HG02870 (cell line): ENCODE measurements around the gene PRRX2.
"Not testable (repeated sequence)": the region's sequence is repeated elsewhere in the genome, so short reads cannot be mapped to it uniquely, and the experiment has no call there.

Experiments
- ATAC-seq: cut with Tn5 transposase; IDR thresholded peaks from one replicate; pipeline ENCODE4 v1.9.1; 2021; ENCODE audit warnings: mild to moderate bottlenecking, moderate library complexity; ENCODE audit not compliant: unreplicated experiment

The PRRX2 gene

GRCh38 chr9:129653823-129654553 is 11.5 kb upstream of the PRRX2 start:
- ATAC-seq: no peak

GRCh38 chr9:129654554-129655040 is 10.8 kb upstream of the PRRX2 start:
- no peak for ATAC-seq

- no peak for ATAC-seq
Measured at GRCh38 chr9:129655154-129655553, 10.3 kb upstream of the PRRX2 start.

GRCh38 chr9:129655696-129656095 is 9.8 kb upstream of the PRRX2 start:
- no peak for ATAC-seq

- no peak for ATAC-seq
Measured at GRCh38 chr9:129656795-129657390, 8.6 kb upstream of the PRRX2 start.

GRCh38 chr9:129661029-129661428 is 4.4 kb upstream of the PRRX2 start:
- no peak for ATAC-seq

GRCh38 chr9:129662239-129662638 is 3.2 kb upstream of the PRRX2 start:
- not testable (repeated sequence) for ATAC-seq

- ATAC-seq: no peak
Measured at GRCh38 chr9:129664746-129665388, 580 bp upstream of the PRRX2 start.

- no peak for ATAC-seq
Measured at GRCh38 chr9:129665814-129666520, 520 bp downstream of the PRRX2 start.

GRCh38 chr9:129666575-129666974 is 1.1 kb downstream of the PRRX2 start:
- no peak for ATAC-seq

GRCh38 chr9:129667378-129667777 is 1.9 kb downstream of the PRRX2 start:
- no peak for ATAC-seq

- ATAC-seq: no peak
Measured at GRCh38 chr9:129667850-129668249, 2.4 kb downstream of the PRRX2 start.

GRCh38 chr9:129669141-129669718 is 3.8 kb downstream of the PRRX2 start:
- no peak for ATAC-seq

- ATAC-seq: no peak
Measured at GRCh38 chr9:129669946-129670345, 4.5 kb downstream of the PRRX2 start.

GRCh38 chr9:129671065-129671464 is 5.6 kb downstream of the PRRX2 start:
- ATAC-seq: no peak

GRCh38 chr9:129671519-129671918 is 6.1 kb downstream of the PRRX2 start:
- ATAC-seq: no peak

- ATAC-seq: no peak
Measured at GRCh38 chr9:129672702-129673101, 7.3 kb downstream of the PRRX2 start.

GRCh38 chr9:129673602-129674001 is 8.2 kb downstream of the PRRX2 start:
- ATAC-seq: no peak

GRCh38 chr9:129674229-129674628 is 8.8 kb downstream of the PRRX2 start:
- ATAC-seq: no peak

GRCh38 chr9:129675620-129676019 is 10.2 kb downstream of the PRRX2 start:
- ATAC-seq: no peak

- no peak for ATAC-seq
Measured at GRCh38 chr9:129676287-129676686, 10.8 kb downstream of the PRRX2 start.
